HUES48 (cell line): ENCODE data around the gene LAPTM5.

Experiments used
- H3K27ac ChIP-seq: one replicate; pipeline ENCODE4 v1.7.0; 2013; ENCODE audit warnings: low read depth, low read length, inconsistent platforms
- H3K27me3 ChIP-seq: 2 replicates; pipeline ENCODE4 v1.6.1; 2013; ENCODE audit warnings: mild to moderate bottlenecking, low read length; ENCODE audit not compliant: control insufficient read depth, insufficient read depth
- H3K36me3 ChIP-seq: 2 replicates; pipeline ENCODE4 v1.6.1; 2013; ENCODE audit warnings: low read length; ENCODE audit not compliant: control insufficient read depth, insufficient read depth
- H3K4me1 ChIP-seq: 2 replicates; pipeline ENCODE4 v1.6.1; 2013; ENCODE audit warnings: mild to moderate bottlenecking, low read length; ENCODE audit not compliant: control insufficient read depth, insufficient read depth
- H3K4me3 ChIP-seq: 2 replicates; pipeline ENCODE4 v1.5.1; 2013; ENCODE audit warnings: mild to moderate bottlenecking, low read depth, low read length
- H3K9ac ChIP-seq: 2 replicates; pipeline ENCODE4 v1.6.1; 2013; ENCODE audit warnings: mild to moderate bottlenecking, low read depth, low read length, moderate library complexity
- H3K9me3 ChIP-seq: 2 replicates; pipeline ENCODE4 v1.6.1; 2013; ENCODE audit warnings: low read length; ENCODE audit not compliant: control insufficient read depth, insufficient read depth

LAPTM5 gene

GRCh38 chr1:30684881-30685795 is 72.4 kb downstream of the LAPTM5 start:
- H3K36me3 ChIP-seq, result no peaks in the 10 kb centered on the region
- H3K27me3 ChIP-seq, result peaks cover 10% of the 10 kb centered on the region
- H3K9me3 ChIP-seq, result 0 out of 2 replicates have a peak, but pooled peaks cover 1% of the 10 kb centered on the region
- H3K9ac ChIP-seq, result no peak overlapping the region
- H3K4me1 ChIP-seq, result peaks cover 16% of the 10 kb centered on the region
- peak overlapping the region; percentile 66 for H3K4me3 ChIP-seq
- H3K27ac ChIP-seq, result peak overlapping the region; percentile 64

GRCh38 chr1:30684259-30684658 is 73.3 kb downstream of the LAPTM5 start:
- H3K4me1 ChIP-seq, result peaks cover 8% of the 10 kb centered on the region
- H3K9me3 ChIP-seq, result peaks cover 5% of the 10 kb centered on the region; the same call in 1 of the 2 replicates
- H3K4me3 ChIP-seq, result no peak overlapping the region
- H3K27ac ChIP-seq, result no peak overlapping the region
- H3K36me3 ChIP-seq, result no peaks in the 10 kb centered on the region
- no peak overlapping the region for H3K9ac ChIP-seq
- peaks cover 10% of the 10 kb centered on the region for H3K27me3 ChIP-seq

GRCh38 chr1:30683699-30684098 is 73.9 kb downstream of the LAPTM5 start:
- Histone ChIP-seq H3K9me3 (peaks cover 5% of the 10 kb centered on the region; the same call in 1 of the 2 replicates), H3K27me3 (peaks cover 10% of the 10 kb centered on the region), H3K27ac (no peak overlapping the region), H3K36me3 (no peaks in the 10 kb centered on the region), H3K9ac (no peak overlapping the region), H3K4me3 (no peak overlapping the region), H3K4me1 (peaks cover 8% of the 10 kb centered on the region)
